NCI-H446 (cell line): ENCODE results near the gene INTS1.

ENCODE experiments used
- DNase-seq, 2 experiments: peaks; one replicate each; lab custom pipeline; 2025; lab: John Stamatoyannopoulos, UW

INTS1 gene

GRCh38 chr7:1489336-1489735, 14.9 kb downstream of the INTS1 start:
- DNase-seq: no peak

- no peak for DNase-seq
Observed at GRCh38 chr7:1488016-1488415, 16.2 kb downstream of the INTS1 start.

- no peak for DNase-seq
Observed at GRCh38 chr7:1487466-1487865, 16.7 kb downstream of the INTS1 start.

- DNase-seq: no peak
Observed at GRCh38 chr7:1486571-1486970, 17.6 kb downstream of the INTS1 start.

GRCh38 chr7:1485156-1485555, 19.0 kb downstream of the INTS1 start:
- DNase-seq: no peak

- no peak for DNase-seq
Observed at GRCh38 chr7:1484569-1484968, 19.6 kb downstream of the INTS1 start.

GRCh38 chr7:1483536-1484505, 20.4 kb downstream of the INTS1 start:
- no peak for DNase-seq

GRCh38 chr7:1483079-1483478, 21.1 kb downstream of the INTS1 start:
- no peak for DNase-seq

- no peak for DNase-seq
Observed at GRCh38 chr7:1481300-1481699, 22.9 kb downstream of the INTS1 start.

- DNase-seq: no peak
Observed at GRCh38 chr7:1480670-1481069, 23.5 kb downstream of the INTS1 start.

GRCh38 chr7:1479287-1479686, 24.9 kb downstream of the INTS1 start:
- no peak for DNase-seq

- DNase-seq: no peak
Observed at GRCh38 chr7:1478480-1478879, 25.7 kb downstream of the INTS1 start.

- no peak for DNase-seq
Observed at GRCh38 chr7:1476859-1477258, 27.3 kb downstream of the INTS1 start.

GRCh38 chr7:1475991-1476390, 28.2 kb downstream of the INTS1 start:
- no peak for DNase-seq

- no peak for DNase-seq
Observed at GRCh38 chr7:1475393-1475792, 28.8 kb downstream of the INTS1 start.

- no peak for DNase-seq
Observed at GRCh38 chr7:1474736-1475135, 29.5 kb downstream of the INTS1 start.

GRCh38 chr7:1473864-1474512, 30.2 kb downstream of the INTS1 start:
- peak; percentile 13 to 79 for DNase-seq

GRCh38 chr7:1470901-1471300, 33.3 kb downstream of the INTS1 start:
- DNase-seq: no peak

- no peak for DNase-seq
Observed at GRCh38 chr7:1468643-1469298, 35.4 kb downstream of the INTS1 start.

GRCh38 chr7:1468203-1468602, 36.0 kb downstream of the INTS1 start:
- no peak for DNase-seq

GRCh38 chr7:1466524-1467271, 37.5 kb downstream of the INTS1 start:
- DNase-seq: no peak

GRCh38 chr7:1464694-1465093, 39.5 kb downstream of the INTS1 start:
- DNase-seq: no peak
